HEK293 (cell line): ENCODE data around the gene PDYN.
A peak's percentile ranks its signal among the peaks of the same experiment; 100 is the strongest.

Experiments
- CTCF ChIA-PET: fragments of 350-600 bp; formaldehyde crosslinking; extraction: SDS; loops from one replicate; lab custom pipeline; 2021; ENCODE audit warnings: antibody characterized with exemption; lab: Yijun Ruan, JAX
- POLR2A ChIA-PET: fragments of 300-600 bp; formaldehyde crosslinking; extraction: SDS; loops from one replicate; lab custom pipeline; 2020; ENCODE audit warnings: antibody characterized with exemption, inconsistent platforms; lab: Yijun Ruan, JAX
- H3K27ac ChIP-seq: fragments of 200-500 bp; sonication (Bioruptor generic); 2 replicates; pipeline ENCODE4 v1.5.1; 2014; ENCODE audit warnings: low read depth, low read length, control low read depth, inconsistent platforms; ENCODE audit errors: extremely low read depth
- H3K36me3 ChIP-seq, 2 experiments: fragments of 200-500 bp in 1 of 2; sonication (Bioruptor generic) in 1 of 2; 1 replicate in 1 of 2; 2 replicates in 1 of 2; pipeline ENCODE4 v1.5.1; 2014 to 2017; ENCODE audit warnings: inconsistent platforms in 2 of 2, low read length in 2 of 2; ENCODE audit not compliant: control insufficient read depth in 2 of 2, insufficient read depth in 1 of 2
- H3K4me1 ChIP-seq: fragments of 200-500 bp; sonication (Bioruptor generic); 2 replicates; pipeline ENCODE4 v1.5.1; 2014; ENCODE audit warnings: mild to moderate bottlenecking, low read length, inconsistent platforms; ENCODE audit not compliant: control insufficient read depth, insufficient read depth
- H3K4me3 ChIP-seq: 2 replicates; pipeline ENCODE4 v1.5.1; 2011; ENCODE audit warnings: low read depth, mild to moderate bottlenecking, control low read depth, low read length, moderate library complexity
- H3K9me3 ChIP-seq: fragments of 200-500 bp; sonication (Bioruptor generic); 2 replicates; pipeline ENCODE4 v1.5.1; 2014; ENCODE audit warnings: low read depth, low read length, inconsistent platforms; ENCODE audit not compliant: control insufficient read depth, insufficient read depth
- BCL11B ChIP-seq: fragments of 450-650 bp; formaldehyde crosslinking; IDR thresholded peaks from 2 replicates; pipeline ENCODE4 v1.5.1; 2016; ENCODE audit warnings: low read depth, missing biosample characterization, missing genetic modification characterization
- HOXC10 ChIP-seq: sonication (generic); formaldehyde crosslinking; IDR thresholded peaks from 2 replicates; pipeline ENCODE4 v1.8.1; 2023; ENCODE audit warnings: mild to moderate bottlenecking, missing genetic modification reagents
- KLF9 ChIP-seq: fragments of 450-650 bp; formaldehyde crosslinking; IDR thresholded peaks from 2 replicates; pipeline ENCODE4 v1.5.1; 2016; ENCODE audit warnings: missing biosample characterization, missing genetic modification characterization, low read depth
- MEIS1 ChIP-seq: sonication (generic); formaldehyde crosslinking; IDR thresholded peaks from 2 replicates; pipeline ENCODE4 v1.8.1; 2022; ENCODE audit warnings: missing genetic modification reagents, mild to moderate bottlenecking, borderline replicate concordance
- ZBTB48 ChIP-seq: fragments of 450-650 bp; formaldehyde crosslinking; IDR thresholded peaks from 2 replicates; pipeline ENCODE4 v1.5.1; 2016; ENCODE audit warnings: missing biosample characterization, missing genetic modification characterization
- ZBTB7A ChIP-seq: fragments of 450-650 bp; formaldehyde crosslinking; IDR thresholded peaks from 2 replicates; pipeline ENCODE4 v1.5.1; 2016; ENCODE audit warnings: low read depth, missing biosample characterization, missing genetic modification characterization
- ZFP37 ChIP-seq: fragments of 450-650 bp; formaldehyde crosslinking; IDR thresholded peaks from 2 replicates; pipeline ENCODE4 v1.5.1; 2016; ENCODE audit warnings: missing biosample characterization, missing genetic modification characterization
- ZIC2 ChIP-seq: fragments of 450-650 bp; formaldehyde crosslinking; IDR thresholded peaks from 2 replicates; pipeline ENCODE4 v1.5.1; 2016; ENCODE audit warnings: missing biosample characterization, missing genetic modification characterization
- ZNF155 ChIP-seq: fragments of 450-650 bp; formaldehyde crosslinking; IDR thresholded peaks from 2 replicates; pipeline ENCODE4 v1.5.1; 2016; ENCODE audit warnings: missing biosample characterization, missing genetic modification characterization
- ZNF174 ChIP-seq: fragments of 450-650 bp; formaldehyde crosslinking; IDR thresholded peaks from 2 replicates; pipeline ENCODE4 v1.5.0; 2017; ENCODE audit warnings: missing biosample characterization, mild to moderate bottlenecking, missing genetic modification characterization
- ZNF248 ChIP-seq: fragments of 450-650 bp; formaldehyde crosslinking; IDR thresholded peaks from 2 replicates; pipeline ENCODE4 v1.5.1; 2017; ENCODE audit warnings: missing biosample characterization, missing genetic modification characterization
- ZNF366 ChIP-seq: fragments of 450-650 bp; formaldehyde crosslinking; conservative IDR thresholded peaks from 2 replicates; pipeline ENCODE4 v1.5.1; 2016; ENCODE audit warnings: missing biosample characterization, missing genetic modification characterization
- ZNF529 ChIP-seq: fragments of 450-650 bp; formaldehyde crosslinking; IDR thresholded peaks from 2 replicates; pipeline ENCODE4 v1.5.1; 2017; ENCODE audit warnings: missing genetic modification characterization, missing biosample characterization; ENCODE audit not compliant: insufficient replicate concordance
- TF ChIP-seq, protein P1 (sequence below): IDR thresholded peaks from 2 replicates; pipeline ENCODE4 v1.6.1; 2011; ENCODE audit warnings: mild to moderate bottlenecking, low read depth, low read length, borderline replicate concordance
- TF ChIP-seq, protein P2 (sequence below): fragments of 450-650 bp; formaldehyde crosslinking; IDR thresholded peaks from 2 replicates; pipeline ENCODE4 v1.5.1; 2016; ENCODE audit warnings: missing biosample characterization, missing genetic modification characterization, borderline replicate concordance
- TF ChIP-seq, protein P3 (sequence below): fragments of 450-650 bp; formaldehyde crosslinking; IDR thresholded peaks from 2 replicates; pipeline ENCODE4 v1.5.1; 2016; ENCODE audit warnings: missing biosample characterization, missing genetic modification characterization
- TF ChIP-seq, protein P4 (sequence below): fragments of 450-650 bp; formaldehyde crosslinking; IDR thresholded peaks from 2 replicates; pipeline ENCODE4 v1.5.1; 2017; ENCODE audit warnings: missing biosample characterization, missing genetic modification characterization

PDYN gene

DNA sequence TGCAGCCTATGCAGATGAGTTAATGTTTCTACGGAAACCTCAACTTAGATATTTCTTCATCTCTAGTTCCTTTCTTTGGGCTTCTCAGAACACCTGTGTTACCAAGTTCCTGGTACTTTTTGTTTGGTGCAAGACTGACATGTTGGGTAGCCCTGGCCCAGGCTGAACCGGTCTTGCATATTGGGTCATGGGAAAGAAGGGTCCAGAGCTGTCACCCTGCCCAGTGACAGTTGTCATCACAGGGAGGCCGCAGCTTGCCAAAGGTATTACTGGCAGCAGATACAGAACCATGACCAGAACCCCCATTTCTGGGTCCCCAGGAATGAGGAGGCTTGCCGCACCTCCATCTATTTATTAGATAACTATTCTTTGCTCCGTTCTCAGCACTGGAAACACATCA is 40.2 kb downstream of the PDYN start:
- Histone ChIP-seq H3K27ac (no peak overlapping the region), H3K9me3 (no peaks in the 10 kb centered on the region), H3K4me3 (no peak overlapping the region), H3K4me1 (no peaks in the 10 kb centered on the region), H3K36me3 (no peaks in the 10 kb centered on the region)
- POLR2A ChIA-PET, result no interaction called here
- TF ChIP-seq ZIC2 (tag by site-specific recombination), result no peak
- TF ChIP-seq, protein P1, sequence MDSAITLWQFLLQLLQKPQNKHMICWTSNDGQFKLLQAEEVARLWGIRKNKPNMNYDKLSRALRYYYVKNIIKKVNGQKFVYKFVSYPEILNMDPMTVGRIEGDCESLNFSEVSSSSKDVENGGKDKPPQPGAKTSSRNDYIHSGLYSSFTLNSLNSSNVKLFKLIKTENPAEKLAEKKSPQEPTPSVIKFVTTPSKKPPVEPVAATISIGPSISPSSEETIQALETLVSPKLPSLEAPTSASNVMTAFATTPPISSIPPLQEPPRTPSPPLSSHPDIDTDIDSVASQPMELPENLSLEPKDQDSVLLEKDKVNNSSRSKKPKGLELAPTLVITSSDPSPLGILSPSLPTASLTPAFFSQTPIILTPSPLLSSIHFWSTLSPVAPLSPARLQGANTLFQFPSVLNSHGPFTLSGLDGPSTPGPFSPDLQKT, result no peak
- TF ChIP-seq ZNF529, result no peak
- TF ChIP-seq BCL11B, result no peak
- TF ChIP-seq ZNF248 (tag by site-specific recombination), result no peak
- TF ChIP-seq, protein P2, sequence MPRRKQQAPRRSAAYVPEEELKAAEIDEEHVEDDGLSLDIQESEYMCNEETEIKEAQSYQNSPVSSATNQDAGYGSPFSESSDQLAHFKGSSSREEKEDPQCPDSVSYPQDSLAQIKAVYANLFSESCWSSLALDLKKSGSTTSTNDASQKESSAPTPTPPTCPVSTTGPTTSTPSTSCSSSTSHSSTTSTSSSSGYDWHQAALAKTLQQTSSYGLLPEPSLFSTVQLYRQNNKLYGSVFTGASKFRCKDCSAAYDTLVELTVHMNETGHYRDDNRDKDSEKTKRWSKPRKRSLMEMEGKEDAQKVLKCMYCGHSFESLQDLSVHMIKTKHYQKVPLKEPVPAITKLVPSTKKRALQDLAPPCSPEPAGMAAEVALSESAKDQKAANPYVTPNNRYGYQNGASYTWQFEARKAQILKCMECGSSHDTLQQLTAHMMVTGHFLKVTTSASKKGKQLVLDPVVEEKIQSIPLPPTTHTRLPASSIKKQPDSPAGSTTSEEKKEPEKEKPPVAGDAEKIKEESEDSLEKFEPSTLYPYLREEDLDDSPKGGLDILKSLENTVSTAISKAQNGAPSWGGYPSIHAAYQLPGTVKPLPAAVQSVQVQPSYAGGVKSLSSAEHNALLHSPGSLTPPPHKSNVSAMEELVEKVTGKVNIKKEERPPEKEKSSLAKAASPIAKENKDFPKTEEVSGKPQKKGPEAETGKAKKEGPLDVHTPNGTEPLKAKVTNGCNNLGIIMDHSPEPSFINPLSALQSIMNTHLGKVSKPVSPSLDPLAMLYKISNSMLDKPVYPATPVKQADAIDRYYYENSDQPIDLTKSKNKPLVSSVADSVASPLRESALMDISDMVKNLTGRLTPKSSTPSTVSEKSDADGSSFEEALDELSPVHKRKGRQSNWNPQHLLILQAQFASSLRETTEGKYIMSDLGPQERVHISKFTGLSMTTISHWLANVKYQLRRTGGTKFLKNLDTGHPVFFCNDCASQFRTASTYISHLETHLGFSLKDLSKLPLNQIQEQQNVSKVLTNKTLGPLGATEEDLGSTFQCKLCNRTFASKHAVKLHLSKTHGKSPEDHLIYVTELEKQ (tag by site-specific recombination), result no peak
- TF ChIP-seq ZNF174 (tag by site-specific recombination), result no peak
- no peak for TF ChIP-seq ZBTB7A (tag by site-specific recombination)
- TF ChIP-seq, protein P3, sequence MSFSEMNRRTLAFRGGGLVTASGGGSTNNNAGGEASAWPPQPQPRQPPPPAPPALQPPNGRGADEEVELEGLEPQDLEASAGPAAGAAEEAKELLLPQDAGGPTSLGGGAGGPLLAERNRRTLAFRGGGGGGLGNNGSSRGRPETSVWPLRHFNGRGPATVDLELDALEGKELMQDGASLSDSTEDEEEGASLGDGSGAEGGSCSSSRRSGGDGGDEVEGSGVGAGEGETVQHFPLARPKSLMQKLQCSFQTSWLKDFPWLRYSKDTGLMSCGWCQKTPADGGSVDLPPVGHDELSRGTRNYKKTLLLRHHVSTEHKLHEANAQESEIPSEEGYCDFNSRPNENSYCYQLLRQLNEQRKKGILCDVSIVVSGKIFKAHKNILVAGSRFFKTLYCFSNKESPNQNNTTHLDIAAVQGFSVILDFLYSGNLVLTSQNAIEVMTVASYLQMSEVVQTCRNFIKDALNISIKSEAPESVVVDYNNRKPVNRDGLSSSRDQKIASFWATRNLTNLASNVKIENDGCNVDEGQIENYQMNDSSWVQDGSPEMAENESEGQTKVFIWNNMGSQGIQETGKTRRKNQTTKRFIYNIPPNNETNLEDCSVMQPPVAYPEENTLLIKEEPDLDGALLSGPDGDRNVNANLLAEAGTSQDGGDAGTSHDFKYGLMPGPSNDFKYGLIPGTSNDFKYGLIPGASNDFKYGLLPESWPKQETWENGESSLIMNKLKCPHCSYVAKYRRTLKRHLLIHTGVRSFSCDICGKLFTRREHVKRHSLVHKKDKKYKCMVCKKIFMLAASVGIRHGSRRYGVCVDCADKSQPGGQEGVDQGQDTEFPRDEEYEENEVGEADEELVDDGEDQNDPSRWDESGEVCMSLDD (tag by site-specific recombination), result no peak
- no peak for TF ChIP-seq MEIS1
- TF ChIP-seq HOXC10 (CRISPR knock-in tag), result no peak
- TF ChIP-seq, protein P4, sequence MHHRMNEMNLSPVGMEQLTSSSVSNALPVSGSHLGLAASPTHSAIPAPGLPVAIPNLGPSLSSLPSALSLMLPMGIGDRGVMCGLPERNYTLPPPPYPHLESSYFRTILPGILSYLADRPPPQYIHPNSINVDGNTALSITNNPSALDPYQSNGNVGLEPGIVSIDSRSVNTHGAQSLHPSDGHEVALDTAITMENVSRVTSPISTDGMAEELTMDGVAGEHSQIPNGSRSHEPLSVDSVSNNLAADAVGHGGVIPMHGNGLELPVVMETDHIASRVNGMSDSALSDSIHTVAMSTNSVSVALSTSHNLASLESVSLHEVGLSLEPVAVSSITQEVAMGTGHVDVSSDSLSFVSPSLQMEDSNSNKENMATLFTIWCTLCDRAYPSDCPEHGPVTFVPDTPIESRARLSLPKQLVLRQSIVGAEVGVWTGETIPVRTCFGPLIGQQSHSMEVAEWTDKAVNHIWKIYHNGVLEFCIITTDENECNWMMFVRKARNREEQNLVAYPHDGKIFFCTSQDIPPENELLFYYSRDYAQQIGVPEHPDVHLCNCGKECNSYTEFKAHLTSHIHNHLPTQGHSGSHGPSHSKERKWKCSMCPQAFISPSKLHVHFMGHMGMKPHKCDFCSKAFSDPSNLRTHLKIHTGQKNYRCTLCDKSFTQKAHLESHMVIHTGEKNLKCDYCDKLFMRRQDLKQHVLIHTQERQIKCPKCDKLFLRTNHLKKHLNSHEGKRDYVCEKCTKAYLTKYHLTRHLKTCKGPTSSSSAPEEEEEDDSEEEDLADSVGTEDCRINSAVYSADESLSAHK (tag by site-specific recombination), result no peak
- TF ChIP-seq KLF9 (tag by site-specific recombination), result no peak
- no peak for TF ChIP-seq ZNF155 (tag by site-specific recombination)
- CTCF ChIA-PET, result no interaction called here

DNA sequence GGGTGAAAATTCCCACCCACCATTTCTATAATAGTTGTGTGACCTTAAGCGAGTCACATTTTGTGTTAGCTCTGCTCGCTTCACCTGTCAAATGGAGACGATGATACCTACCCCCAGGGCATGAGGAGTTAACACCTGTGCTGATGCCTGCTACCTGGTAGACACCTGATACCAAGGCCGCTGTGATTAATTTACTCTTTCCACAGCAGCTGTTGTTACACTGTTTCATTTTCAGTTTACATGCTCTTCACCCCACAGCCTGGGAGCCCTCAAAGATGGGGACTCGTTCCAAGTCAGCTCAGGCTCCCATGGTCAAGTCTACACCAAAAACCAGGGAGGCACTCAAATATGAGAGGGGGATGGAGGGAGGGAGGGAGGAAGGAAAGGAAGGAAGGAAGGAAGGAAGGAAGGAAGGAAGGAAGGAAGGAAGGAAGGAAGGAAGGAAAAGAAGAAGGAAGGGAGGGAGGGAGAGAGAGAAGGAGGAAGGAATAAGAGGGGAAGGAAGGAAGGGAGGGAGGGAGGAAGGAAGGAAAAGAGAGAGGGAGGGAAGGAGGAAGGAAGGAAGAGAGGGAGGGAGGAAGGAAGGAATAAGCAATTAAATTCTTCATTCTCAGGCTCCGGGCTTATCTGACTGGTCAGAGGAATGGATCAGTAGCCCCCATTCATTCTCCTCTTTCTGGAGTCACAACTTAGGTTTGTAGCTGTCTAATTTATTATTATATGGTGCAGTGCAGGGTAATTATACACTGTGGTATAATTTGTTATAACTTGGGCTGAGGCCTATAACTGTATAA is 40.9 kb downstream of the PDYN start:
- no peaks in the 10 kb centered on the region for H3K4me1 ChIP-seq
- H3K27ac ChIP-seq, result no peak overlapping the region
- CTCF ChIA-PET, result interaction anchor here (0.6 to 1.7 kb wide), 3 partner anchors 12 to 800 kb away, joined by 3 to 10 read pairs (median 3); no protein-coding TSS in a partner anchor
- H3K36me3 ChIP-seq, result no peaks in the 10 kb centered on the region
- POLR2A ChIA-PET, result no interaction called here
- no peaks in the 10 kb centered on the region for H3K9me3 ChIP-seq
- TF ChIP-seq HOXC10 (CRISPR knock-in tag) (no peak), ZNF366 (peak; percentile 90), ZBTB48 (tag by site-specific recombination) (no peak), ZFP37 (no peak)
- no peak overlapping the region for H3K4me3 ChIP-seq
